GM21528 (cell line): ENCODE measurements around the gene SH3BP1.
A peak's percentile ranks its signal among the peaks of the same experiment; 100 is the strongest.
"Not testable (repeated sequence)": the region's sequence is repeated elsewhere in the genome, so short reads cannot be mapped to it uniquely, and the experiment has no call there.

Source experiments
- ATAC-seq: cut with Tn5 transposase; IDR thresholded peaks from one replicate; pipeline ENCODE4 v1.9.1; 2021; ENCODE audit warnings: mild to moderate bottlenecking, moderate library complexity; ENCODE audit not compliant: unreplicated experiment, low FRiP score

Gene SH3BP1

GRCh38 chr22:37656583-37656982 lies 17.1 kb downstream of the SH3BP1 start:
- not testable (repeated sequence) for ATAC-seq

GRCh38 chr22:37657590-37658132 lies 18.2 kb downstream of the SH3BP1 start:
- ATAC-seq, result no peak

DNA sequence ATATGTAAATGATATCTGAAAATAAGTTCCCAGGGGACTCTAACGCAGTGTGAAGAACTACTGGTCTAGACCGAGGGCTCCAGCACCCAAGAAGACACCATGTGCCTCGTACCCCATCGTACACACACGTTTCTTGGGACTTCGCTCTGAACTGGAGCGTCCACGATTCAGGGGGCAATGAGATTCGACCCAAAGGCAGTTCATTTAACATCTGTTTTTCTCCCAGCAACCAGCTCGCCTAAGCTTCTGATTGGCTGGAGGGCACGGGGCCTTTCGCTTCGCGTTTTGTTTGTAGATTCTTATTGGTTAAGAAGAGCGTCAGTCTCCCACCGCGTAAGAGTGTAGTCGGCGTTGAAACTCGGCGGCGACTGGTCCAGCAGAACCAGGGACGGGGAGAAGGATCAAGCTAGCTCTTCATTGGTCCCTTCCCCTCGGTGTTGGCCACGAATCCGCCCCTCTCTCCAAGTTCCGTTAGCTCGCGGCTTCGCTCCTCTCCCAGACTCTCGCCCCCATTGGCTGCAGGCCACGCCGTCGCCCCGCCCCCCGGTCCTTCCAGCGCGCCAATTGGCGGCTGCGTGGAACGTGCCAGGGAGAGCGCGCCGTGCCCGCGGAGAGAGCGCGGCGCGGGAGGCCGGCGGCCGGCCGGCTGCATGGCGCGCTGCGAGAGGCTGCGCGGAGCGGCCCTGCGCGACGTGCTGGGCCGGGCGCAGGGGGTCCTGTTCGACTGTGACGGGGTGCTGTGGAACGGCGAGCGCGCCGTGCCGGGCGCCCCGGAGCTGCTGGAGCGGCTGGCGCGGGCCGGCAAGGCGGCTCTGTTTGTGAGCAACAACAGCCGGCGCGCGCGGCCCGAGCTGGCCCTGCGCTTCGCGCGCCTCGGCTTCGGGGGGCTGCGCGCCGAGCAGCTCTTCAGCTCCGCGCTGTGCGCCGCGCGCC lies 18.9 kb downstream of the SH3BP1 start, which contains the start of gene PDXP:
Gene PDXP, plus strand, starts transcription at position 591 of the 933 bp plus-strand sequence. Its CDS starts 60 bp downstream, at position 651.
- peak; percentile 81 for ATAC-seq

- ATAC-seq, result peak; percentile 16
Observed at GRCh38 chr22:37659066-37659896, 19.8 kb downstream of the SH3BP1 start.

- ATAC-seq, result no peak
Observed at GRCh38 chr22:37659897-37660708, 20.6 kb downstream of the SH3BP1 start.

- ATAC-seq, result no peak
Observed at GRCh38 chr22:37660709-37661045, 21.2 kb downstream of the SH3BP1 start.

- ATAC-seq, result no peak
Observed at GRCh38 chr22:37661160-37661924, 21.9 kb downstream of the SH3BP1 start.

- no peak for ATAC-seq
Observed at GRCh38 chr22:37662039-37662438, 22.6 kb downstream of the SH3BP1 start.

- no peak for ATAC-seq
Observed at GRCh38 chr22:37663521-37664140, 24.2 kb downstream of the SH3BP1 start.

DNA sequence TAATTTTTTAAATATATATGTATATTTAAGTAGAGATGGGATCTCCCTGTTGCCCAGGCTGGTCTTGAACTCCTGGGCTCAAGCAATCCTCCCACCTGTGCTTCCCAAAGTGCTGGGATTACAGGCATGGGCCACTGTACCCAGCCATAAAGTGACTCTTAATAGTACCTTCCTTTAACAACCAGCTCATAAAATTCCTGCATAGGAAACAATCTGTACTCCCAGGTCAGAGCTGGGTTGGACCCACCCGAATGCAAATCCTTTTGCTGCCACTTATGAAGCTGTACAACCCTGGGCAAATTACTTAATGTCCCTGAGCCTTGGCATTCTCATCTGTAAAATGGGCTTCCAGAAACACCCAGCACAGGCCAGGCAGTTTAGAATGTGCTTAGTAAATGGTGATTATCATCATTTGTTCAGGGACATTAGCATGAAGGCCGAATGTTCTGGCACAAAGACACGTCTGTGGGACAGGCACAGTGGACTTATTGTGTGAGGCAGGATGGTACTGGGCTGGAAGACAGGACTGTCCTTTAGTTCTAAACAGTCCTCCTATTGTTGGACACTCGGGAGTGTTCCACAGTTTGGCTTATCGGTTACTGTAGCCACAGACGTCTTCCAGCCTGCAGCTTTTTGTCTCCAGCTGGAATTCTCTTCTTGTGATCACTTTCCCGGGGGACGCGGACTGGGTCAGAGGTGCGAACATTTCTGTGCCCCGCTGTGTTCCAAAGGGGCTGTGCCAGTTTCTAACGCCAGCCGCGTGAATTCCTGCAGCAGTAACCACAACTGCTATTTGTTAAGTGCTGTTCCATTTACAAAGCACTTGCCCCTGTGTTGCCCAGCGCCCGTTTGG lies 25.0 kb downstream of the SH3BP1 start:
- ATAC-seq, result no peak

- no peak for ATAC-seq
Observed at GRCh38 chr22:37665487-37665886, 26.0 kb downstream of the SH3BP1 start.

DNA sequence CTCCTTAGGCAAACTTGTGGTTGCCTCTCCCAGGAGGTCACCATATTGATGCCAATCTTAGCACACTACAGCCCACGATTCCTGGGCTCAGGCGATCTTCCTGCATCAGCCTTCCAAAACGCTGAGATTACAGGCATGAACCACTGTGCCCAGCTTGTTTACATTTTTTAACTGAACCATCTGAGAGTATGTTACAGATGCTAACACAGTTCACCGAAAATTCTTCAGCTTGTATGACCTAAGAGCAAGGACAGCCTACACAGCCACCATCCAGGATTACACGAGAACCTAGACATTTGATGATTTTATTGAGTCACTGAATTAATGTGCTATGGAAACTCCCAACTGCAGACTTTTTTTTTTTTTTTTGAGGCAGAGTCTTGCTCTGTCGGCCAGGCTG lies 30.1 kb downstream of the SH3BP1 start:
- no peak for ATAC-seq

DNA sequence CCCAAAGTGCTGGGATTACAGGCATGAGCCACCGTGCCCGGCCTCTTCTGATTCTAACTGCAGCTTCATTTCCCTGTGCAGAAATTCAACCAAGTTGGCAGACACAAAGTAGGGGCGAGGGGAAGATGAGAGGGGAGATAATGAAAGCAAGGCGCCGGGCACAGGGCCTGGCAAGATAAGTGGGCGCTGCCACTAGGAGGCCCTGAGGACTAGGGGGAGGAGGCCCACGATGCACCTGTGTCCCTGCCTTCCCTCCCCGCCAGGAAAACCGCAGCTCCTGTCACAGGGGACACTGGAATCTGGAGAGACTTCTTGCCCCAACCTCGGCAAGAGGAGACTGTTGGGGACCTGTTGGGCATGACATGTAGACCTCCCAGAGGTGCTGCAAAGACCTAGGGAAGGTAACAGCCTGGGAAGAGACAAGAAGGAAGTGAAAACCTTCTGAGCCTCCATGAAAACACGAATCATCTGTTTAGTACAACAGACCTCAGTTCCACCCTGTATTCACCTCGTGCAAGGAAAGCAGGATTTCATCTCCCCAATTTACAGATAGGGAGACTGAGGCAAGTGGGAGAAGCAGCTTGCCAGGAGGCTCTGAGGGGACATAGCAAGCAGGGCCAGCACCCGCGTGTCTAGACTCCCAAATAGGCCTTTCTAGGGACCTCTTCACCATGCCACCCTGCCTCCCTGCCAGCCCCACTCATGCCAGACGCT lies 32.9 kb downstream of the SH3BP1 start:
- no peak for ATAC-seq

GRCh38 chr22:37672920-37673455 lies 33.5 kb downstream of the SH3BP1 start:
- ATAC-seq, result no peak

- no peak for ATAC-seq
Observed at GRCh38 chr22:37674248-37674647, 34.8 kb downstream of the SH3BP1 start.

DNA sequence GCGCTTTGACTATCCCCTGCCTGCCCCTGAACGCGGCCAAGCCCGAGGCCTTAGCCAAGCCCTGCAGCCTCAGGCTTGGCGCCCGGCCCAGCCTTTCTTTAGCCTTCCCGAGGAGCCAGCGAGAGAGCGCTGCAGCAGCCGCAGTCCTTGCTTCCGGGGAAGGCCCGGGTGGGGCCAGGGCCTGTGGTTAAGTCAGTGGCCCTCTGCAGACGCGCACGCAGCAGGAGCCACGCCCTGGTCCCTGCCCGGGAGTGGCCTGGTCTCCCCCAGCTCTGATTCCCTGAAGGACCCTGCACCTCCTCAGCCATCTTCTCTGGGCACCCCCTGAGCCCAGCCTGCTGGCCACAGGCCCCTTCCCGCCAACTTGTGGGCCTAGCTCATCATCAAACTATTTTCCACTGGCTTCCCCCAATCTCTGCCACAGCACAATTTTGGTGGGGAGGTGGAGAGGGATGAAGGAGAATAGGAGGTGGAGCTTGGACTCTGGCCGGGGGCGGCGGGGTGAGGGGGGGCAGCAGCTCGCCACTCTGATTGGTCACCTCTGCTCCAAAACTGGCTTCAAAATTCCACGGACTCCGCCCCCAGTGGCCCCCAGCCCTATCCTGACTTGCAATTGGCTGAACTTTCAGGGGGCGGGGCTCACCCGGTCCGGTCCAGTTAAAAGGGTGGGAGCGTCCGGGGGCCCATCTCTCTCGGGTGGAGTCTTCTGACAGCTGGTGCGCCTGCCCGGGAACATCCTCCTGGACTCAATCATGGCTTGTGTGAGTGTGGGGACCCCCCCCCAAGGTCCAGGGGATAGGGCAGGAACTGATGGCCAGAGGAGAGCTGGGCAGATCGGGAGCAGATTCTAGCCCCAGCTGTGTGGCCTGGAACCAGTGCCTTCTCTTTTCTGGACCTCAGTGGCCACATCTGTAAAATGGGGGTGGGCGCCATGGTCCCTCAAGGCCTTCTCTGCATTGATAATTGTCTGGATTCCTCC lies 35.8 kb downstream of the SH3BP1 start, which contains the start of gene LGALS1:
Gene LGALS1, plus strand, starts transcription at position 686 of the 979 bp plus-strand sequence. Its CDS starts 67 bp downstream, at position 753.
- no peak for ATAC-seq
